NCI-H226 (cell line): ENCODE measurements around the gene TCF15.
"Not testable (repeated sequence)": the region's sequence is repeated elsewhere in the genome, so short reads cannot be mapped to it uniquely, and the experiment has no call there.

Experiments
- DNase-seq: peaks from one replicate; pipeline ENCODE4 v3.0.0-alpha.2; 2015

TCF15 gene

GRCh38 chr20:610130-611046 is at the start of gene TCF15:
TSS of gene TCF15 (minus strand) at chr20:610309. CDS start at chr20:610237, 72 bp downstream.
- DNase-seq: no peak

- DNase-seq: no peak
These were observed 48.7 kb upstream of the TCF15 start for GRCh38 chr20:658731-659291.

GRCh38 chr20:658202-658601 is 48.1 kb upstream of the TCF15 start:
- no peak for DNase-seq

GRCh38 chr20:655726-656624 is 45.9 kb upstream of the TCF15 start:
- no peak for DNase-seq

GRCh38 chr20:654417-654750 is 44.3 kb upstream of the TCF15 start:
- DNase-seq: no peak

GRCh38 chr20:653590-654416 is 43.7 kb upstream of the TCF15 start:
- no peak for DNase-seq

- peak; percentile 75 for DNase-seq
These were observed 43.0 kb upstream of the TCF15 start, which contains the start of gene SRXN1 for GRCh38 chr20:653110-653589. TSS of gene SRXN1 (minus strand) at chr20:653200. CDS start at chr20:653185, 15 bp downstream.

GRCh38 chr20:652615-653109 is 42.6 kb upstream of the TCF15 start:
- DNase-seq: peak; percentile 33

GRCh38 chr20:651713-652614 is 41.9 kb upstream of the TCF15 start:
- no peak for DNase-seq

- DNase-seq: no peak
These were observed 40.8 kb upstream of the TCF15 start for GRCh38 chr20:650954-651353.

- no peak for DNase-seq
These were observed 40.2 kb upstream of the TCF15 start for GRCh38 chr20:650281-650680.

- DNase-seq: no peak
These were observed 37.4 kb upstream of the TCF15 start for GRCh38 chr20:647479-648019.

- no peak for DNase-seq
These were observed 36.7 kb upstream of the TCF15 start for GRCh38 chr20:646868-647233.

- no peak for DNase-seq
These were observed 36.2 kb upstream of the TCF15 start for GRCh38 chr20:646107-646867.

- no peak for DNase-seq
These were observed 35.4 kb upstream of the TCF15 start for GRCh38 chr20:645318-646106.

- DNase-seq: no peak
These were observed 34.7 kb upstream of the TCF15 start for GRCh38 chr20:644692-645317.

GRCh38 chr20:642398-643174 is 32.5 kb upstream of the TCF15 start:
- no peak for DNase-seq

- not testable (repeated sequence) for DNase-seq
These were observed 31.9 kb upstream of the TCF15 start for GRCh38 chr20:642013-642397.
